ENCODE measurements around the gene CMIP. TPM values are rescaled to one million over a fixed set of nuclear protein-coding genes. Genes with fewer than 3 reads are reported as not detected.
A peak's percentile ranks its signal among the peaks of the same experiment; 100 is the strongest.

CMIP gene
- polyA plus RNA-seq, 1 of the 3 experiments (the other 2 are of a cell fraction), result 5.4 TPM

DNA sequence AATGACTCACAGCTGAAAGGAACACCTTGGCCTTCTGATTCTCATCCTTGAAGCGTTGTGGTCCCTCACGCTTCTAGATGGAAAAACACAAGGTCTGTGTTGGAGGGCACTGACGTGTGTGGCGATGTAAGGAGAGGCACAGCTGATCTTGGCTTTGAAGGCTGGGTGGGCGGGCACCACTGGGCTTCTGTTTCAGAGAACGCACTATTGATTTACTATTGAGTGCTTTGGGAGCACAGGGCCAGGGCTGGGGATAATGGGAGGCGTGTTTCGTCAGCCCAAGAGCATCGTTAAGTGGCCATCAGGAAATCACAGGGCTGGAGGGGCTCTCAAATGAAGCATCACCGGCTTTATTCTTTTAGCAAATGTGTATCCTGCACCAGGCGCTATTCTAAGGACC lies 70.7 kb downstream of the CMIP start:
- no peak for DNase-seq
- H3K27ac ChIP-seq (ENCODE audit: low read depth in 2 of 2, low read length in 1 of 2), result peak overlapping the region in 1 of 2 experiments; percentile 98; a peak in 2 of 4 replicates
- no peak overlapping the region for H3K9ac ChIP-seq
- peaks cover 10% of the 10 kb centered on the region for H3F3A ChIP-seq (replicated peaks; ENCODE audit: insufficient read depth)
- H3K9me3 ChIP-seq, result no peaks in the 10 kb centered on the region
- H3K4me2 ChIP-seq, result no peak overlapping the region
- TF ChIP-seq MXI1 (IDR thresholded peaks at IDR 0.05; ENCODE audit: low read depth, low read length) (no peak), POLR2AphosphoS5 (IDR thresholded peaks at IDR 0.05; ENCODE audit: low read depth, low read length) (no peak), RFX5 (IDR thresholded peaks at IDR 0.05; ENCODE audit: low read length) (no peak), CHD2 (IDR thresholded peaks at IDR 0.05; ENCODE audit: low read length, partially characterized antibody) (no peak), YY1 (IDR thresholded peaks at IDR 0.05; ENCODE audit: low read depth) (no peak), GATA2 (CRISPR knock-in tag; IDR thresholded peaks at IDR 0.05) (no peak), FOXJ3 (CRISPR knock-in tag; IDR thresholded peaks at IDR 0.05) (no peak), NRF1 (IDR thresholded peaks at IDR 0.05; ENCODE audit: low read depth, low read length) (no peak), EP300 (IDR thresholded peaks at IDR 0.05; ENCODE audit: borderline replicate concordance in 1 of 2, low read depth in 1 of 2, low read length in 1 of 2) (no peak), TCF12 (IDR thresholded peaks at IDR 0.05) (no peak), NFIC (IDR thresholded peaks at IDR 0.05; ENCODE audit: borderline replicate concordance) (no peak), RCOR1 (IDR thresholded peaks at IDR 0.05; ENCODE audit: low read length) (no peak), TAF1 (IDR thresholded peaks at IDR 0.05; ENCODE audit: borderline replicate concordance, low read depth, low read length) (no peak)
- TF ChIP-seq, protein P1, sequence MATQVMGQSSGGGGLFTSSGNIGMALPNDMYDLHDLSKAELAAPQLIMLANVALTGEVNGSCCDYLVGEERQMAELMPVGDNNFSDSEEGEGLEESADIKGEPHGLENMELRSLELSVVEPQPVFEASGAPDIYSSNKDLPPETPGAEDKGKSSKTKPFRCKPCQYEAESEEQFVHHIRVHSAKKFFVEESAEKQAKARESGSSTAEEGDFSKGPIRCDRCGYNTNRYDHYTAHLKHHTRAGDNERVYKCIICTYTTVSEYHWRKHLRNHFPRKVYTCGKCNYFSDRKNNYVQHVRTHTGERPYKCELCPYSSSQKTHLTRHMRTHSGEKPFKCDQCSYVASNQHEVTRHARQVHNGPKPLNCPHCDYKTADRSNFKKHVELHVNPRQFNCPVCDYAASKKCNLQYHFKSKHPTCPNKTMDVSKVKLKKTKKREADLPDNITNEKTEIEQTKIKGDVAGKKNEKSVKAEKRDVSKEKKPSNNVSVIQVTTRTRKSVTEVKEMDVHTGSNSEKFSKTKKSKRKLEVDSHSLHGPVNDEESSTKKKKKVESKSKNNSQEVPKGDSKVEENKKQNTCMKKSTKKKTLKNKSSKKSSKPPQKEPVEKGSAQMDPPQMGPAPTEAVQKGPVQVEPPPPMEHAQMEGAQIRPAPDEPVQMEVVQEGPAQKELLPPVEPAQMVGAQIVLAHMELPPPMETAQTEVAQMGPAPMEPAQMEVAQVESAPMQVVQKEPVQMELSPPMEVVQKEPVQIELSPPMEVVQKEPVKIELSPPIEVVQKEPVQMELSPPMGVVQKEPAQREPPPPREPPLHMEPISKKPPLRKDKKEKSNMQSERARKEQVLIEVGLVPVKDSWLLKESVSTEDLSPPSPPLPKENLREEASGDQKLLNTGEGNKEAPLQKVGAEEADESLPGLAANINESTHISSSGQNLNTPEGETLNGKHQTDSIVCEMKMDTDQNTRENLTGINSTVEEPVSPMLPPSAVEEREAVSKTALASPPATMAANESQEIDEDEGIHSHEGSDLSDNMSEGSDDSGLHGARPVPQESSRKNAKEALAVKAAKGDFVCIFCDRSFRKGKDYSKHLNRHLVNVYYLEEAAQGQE (IDR thresholded peaks at IDR 0.05; ENCODE audit: low read depth, low read length), result no peak
- TF ChIP-seq, protein P2, sequence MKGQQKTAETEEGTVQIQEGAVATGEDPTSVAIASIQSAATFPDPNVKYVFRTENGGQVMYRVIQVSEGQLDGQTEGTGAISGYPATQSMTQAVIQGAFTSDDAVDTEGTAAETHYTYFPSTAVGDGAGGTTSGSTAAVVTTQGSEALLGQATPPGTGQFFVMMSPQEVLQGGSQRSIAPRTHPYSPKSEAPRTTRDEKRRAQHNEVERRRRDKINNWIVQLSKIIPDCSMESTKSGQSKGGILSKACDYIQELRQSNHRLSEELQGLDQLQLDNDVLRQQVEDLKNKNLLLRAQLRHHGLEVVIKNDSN (IDR thresholded peaks at IDR 0.05; ENCODE audit: borderline replicate concordance, low read depth), result no peak
- 95% methylated on average over 10 of the region's 11 CpGs for WGBS (ENCODE audit: low lambda C conversion rate)
- no peaks in the 10 kb centered on the region for H3K9me2 ChIP-seq
- H3K79me2 ChIP-seq (ENCODE audit: insufficient read depth), result peaks cover 23% of the 10 kb centered on the region
- H3K27me3 ChIP-seq (ENCODE audit: insufficient read depth), result no peaks in the 10 kb centered on the region
- H3K4me1 ChIP-seq (ENCODE audit: control insufficient read depth in 1 of 2, insufficient read depth in 2 of 2, low read depth in 1 of 2, low read length in 1 of 2), result peaks cover 0 to 29% of the 10 kb centered on the region in 2 experiments; a peak in 1 of 4 replicates
- POLR2A ChIA-PET, result interaction anchor here (0.9 to 2.5 kb wide), 7 partner anchors 16 to 95 kb away, joined by 3 to 8 read pairs (median 6); no protein-coding TSS in a partner anchor
- no peak overlapping the region for H3K4me3 ChIP-seq (ENCODE audit: low read depth in 2 of 2, low read length in 1 of 2)
- no peaks in the 10 kb centered on the region for H3K36me3 ChIP-seq (replicated peaks in 1 of 2; ENCODE audit: control insufficient read depth in 1 of 2, insufficient read depth in 2 of 2, low read length in 1 of 2)
- no peak overlapping the region for H2AFZ ChIP-seq (ENCODE audit: low read depth)
- CTCF ChIA-PET, result interaction anchor here (0.9 to 3.0 kb wide), 3 partner anchors 12 to 111 kb away, joined by 3 to 10 read pairs (median 3); no protein-coding TSS in a partner anchor
- no peaks in the 10 kb centered on the region for H4K20me1 ChIP-seq (ENCODE audit: insufficient read depth)

Data from SK-N-SH (cell line).